Endothelial cell (in vitro differentiated cells): ENCODE results near the gene RAMP3. TPM values are rescaled to one million over a fixed set of nuclear protein-coding genes. Genes with fewer than 3 reads are reported as not detected.

ENCODE experiments used
- DNase-seq: peaks from one replicate; pipeline ENCODE4 v3.0.0; 2021; ENCODE audit warnings: low spot score
- H3K27ac Mint-ChIP-seq: one replicate; pipeline ENCODE4 v1.8.0; 2021; ENCODE audit warnings: mixed read lengths, inconsistent platforms; ENCODE audit not compliant: unreplicated experiment
- H3K27me3 Mint-ChIP-seq: one replicate; pipeline ENCODE4 v1.8.0; 2021; ENCODE audit warnings: mild to moderate bottlenecking, moderate library complexity, mixed read lengths, inconsistent platforms; ENCODE audit not compliant: unreplicated experiment
- H3K36me3 Mint-ChIP-seq: one replicate; pipeline ENCODE4 v1.8.0; 2021; ENCODE audit warnings: mild to moderate bottlenecking, low read depth, mixed read lengths, inconsistent platforms; ENCODE audit not compliant: unreplicated experiment
- H3K4me1 Mint-ChIP-seq: one replicate; pipeline ENCODE4 v1.8.0; 2021; ENCODE audit warnings: mild to moderate bottlenecking, mixed read lengths, inconsistent platforms; ENCODE audit not compliant: unreplicated experiment
- H3K4me3 Mint-ChIP-seq: one replicate; pipeline ENCODE4 v1.8.0; 2021; ENCODE audit warnings: mild to moderate bottlenecking, mixed read lengths, inconsistent platforms; ENCODE audit not compliant: unreplicated experiment
- H3K9me3 Mint-ChIP-seq: one replicate; pipeline ENCODE4 v1.8.0; 2021; ENCODE audit warnings: mixed read lengths, inconsistent platforms; ENCODE audit not compliant: unreplicated experiment
- total RNA-seq: library from RNA; stranded (reverse); fragmentation: NEBNext Ultra II Directional; extraction: Animal tissue kit (Norgen Biotek cat#: 25700); gene quantifications from one replicate; pipeline ENCODE4 v1.2.1, GENCODE V29; 2021; ENCODE audit not compliant: unreplicated experiment
- TF ChIP-seq, protein P1 (sequence below): fragments of 200-600 bp; sonication (generic); IDR thresholded peaks from one replicate; pipeline ENCODE4 v1.5.0; 2021; ENCODE audit warnings: antibody characterized with exemption; ENCODE audit not compliant: unreplicated experiment

Gene RAMP3
- total RNA-seq, 1 donor from 2014 or later = 0.62 TPM

DNA sequence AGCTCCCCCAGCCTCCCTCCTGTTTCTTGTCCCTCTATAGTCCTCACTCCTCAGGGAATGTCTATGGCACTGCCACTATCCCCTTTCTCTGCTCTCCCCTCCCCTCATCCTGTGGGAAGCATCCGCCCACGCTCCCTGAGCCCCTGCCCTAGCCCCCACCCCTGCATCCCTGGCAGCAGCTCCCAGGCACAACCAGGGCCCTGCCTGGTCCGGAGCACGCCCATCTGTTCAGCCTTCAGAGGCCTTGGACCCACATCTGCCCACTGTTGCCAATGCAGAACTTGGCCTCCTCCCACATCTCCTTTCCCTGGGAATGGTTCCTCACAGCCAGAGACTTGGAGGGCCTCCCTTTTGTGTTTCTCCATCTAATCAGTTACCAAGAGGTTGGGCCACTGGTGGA lies 25.7 kb upstream of the RAMP3 start:
- Mint-ChIP-seq H3K4me3 (no peak overlapping the region), H3K4me1 (no peaks in the 10 kb centered on the region), H3K27ac (no peak overlapping the region), H3K36me3 (no peaks in the 10 kb centered on the region), H3K27me3 (peaks cover 8% of the 10 kb centered on the region), H3K9me3 (no peaks in the 10 kb centered on the region)
- DNase-seq = no peak
- TF ChIP-seq, protein P1, sequence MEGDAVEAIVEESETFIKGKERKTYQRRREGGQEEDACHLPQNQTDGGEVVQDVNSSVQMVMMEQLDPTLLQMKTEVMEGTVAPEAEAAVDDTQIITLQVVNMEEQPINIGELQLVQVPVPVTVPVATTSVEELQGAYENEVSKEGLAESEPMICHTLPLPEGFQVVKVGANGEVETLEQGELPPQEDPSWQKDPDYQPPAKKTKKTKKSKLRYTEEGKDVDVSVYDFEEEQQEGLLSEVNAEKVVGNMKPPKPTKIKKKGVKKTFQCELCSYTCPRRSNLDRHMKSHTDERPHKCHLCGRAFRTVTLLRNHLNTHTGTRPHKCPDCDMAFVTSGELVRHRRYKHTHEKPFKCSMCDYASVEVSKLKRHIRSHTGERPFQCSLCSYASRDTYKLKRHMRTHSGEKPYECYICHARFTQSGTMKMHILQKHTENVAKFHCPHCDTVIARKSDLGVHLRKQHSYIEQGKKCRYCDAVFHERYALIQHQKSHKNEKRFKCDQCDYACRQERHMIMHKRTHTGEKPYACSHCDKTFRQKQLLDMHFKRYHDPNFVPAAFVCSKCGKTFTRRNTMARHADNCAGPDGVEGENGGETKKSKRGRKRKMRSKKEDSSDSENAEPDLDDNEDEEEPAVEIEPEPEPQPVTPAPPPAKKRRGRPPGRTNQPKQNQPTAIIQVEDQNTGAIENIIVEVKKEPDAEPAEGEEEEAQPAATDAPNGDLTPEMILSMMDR = no peak

DNA sequence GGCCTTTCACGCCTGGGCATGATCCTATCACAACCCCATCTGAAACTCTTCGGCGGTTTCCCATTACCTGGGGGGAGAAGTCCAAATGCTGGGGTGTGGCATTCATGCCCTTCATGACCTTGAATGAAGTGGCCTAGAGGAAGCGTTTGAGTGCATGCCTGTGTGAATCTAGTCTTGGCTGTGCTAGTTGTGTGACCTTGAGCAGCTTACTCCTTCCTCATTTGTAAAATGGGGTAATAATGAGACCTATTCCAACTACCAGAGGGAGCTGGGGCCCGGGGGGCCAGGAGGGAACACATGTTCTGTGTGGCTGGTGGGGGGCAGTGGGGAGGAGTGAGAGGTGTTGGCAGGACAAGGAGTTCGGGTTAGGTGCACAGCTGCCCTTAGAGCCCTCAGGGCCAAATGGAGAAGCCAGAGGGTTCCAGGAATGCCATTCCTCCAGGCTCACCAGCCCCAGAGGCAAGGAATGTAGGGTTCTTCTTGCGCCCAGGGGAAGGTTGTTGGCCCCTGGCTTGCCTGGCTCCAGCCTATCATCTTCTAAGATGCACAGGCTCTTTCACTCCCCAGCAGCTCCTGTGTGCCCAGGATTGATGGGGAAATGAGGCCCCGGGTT lies 24.8 kb upstream of the RAMP3 start:
- no peaks in the 10 kb centered on the region for H3K4me1 Mint-ChIP-seq
- DNase-seq = no peak
- H3K36me3 Mint-ChIP-seq = no peaks in the 10 kb centered on the region
- H3K4me3 Mint-ChIP-seq = no peak overlapping the region
- peaks cover 8% of the 10 kb centered on the region for H3K27me3 Mint-ChIP-seq
- TF ChIP-seq, protein P1 = no peak
- no peak overlapping the region for H3K27ac Mint-ChIP-seq
- H3K9me3 Mint-ChIP-seq = no peaks in the 10 kb centered on the region

DNA sequence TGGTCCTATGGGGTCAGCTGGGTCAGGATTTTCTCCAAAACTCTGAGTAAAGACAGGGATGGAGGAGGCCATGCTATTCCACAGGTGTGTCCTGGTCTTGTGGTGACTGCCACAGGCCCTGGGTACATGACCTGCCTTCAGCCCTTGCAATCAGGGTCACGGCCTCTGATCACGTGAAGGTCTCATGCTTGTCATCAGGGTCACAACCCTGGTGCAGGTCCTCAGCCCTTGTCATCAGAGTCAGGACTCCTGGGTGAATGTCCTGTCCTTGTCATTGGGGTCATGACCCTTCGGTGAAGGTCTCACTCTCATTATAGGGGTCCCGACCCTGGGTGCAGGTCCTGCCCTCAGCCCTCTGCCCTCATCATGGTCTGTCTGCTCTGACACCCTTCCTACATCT lies 24.2 kb upstream of the RAMP3 start:
- H3K36me3 Mint-ChIP-seq = no peaks in the 10 kb centered on the region
- H3K27ac Mint-ChIP-seq = no peak overlapping the region
- no peak for DNase-seq
- TF ChIP-seq, protein P1 = no peak
- no peaks in the 10 kb centered on the region for H3K9me3 Mint-ChIP-seq
- H3K4me1 Mint-ChIP-seq = no peaks in the 10 kb centered on the region
- peaks cover 8% of the 10 kb centered on the region for H3K27me3 Mint-ChIP-seq
- H3K4me3 Mint-ChIP-seq = no peak overlapping the region

DNA sequence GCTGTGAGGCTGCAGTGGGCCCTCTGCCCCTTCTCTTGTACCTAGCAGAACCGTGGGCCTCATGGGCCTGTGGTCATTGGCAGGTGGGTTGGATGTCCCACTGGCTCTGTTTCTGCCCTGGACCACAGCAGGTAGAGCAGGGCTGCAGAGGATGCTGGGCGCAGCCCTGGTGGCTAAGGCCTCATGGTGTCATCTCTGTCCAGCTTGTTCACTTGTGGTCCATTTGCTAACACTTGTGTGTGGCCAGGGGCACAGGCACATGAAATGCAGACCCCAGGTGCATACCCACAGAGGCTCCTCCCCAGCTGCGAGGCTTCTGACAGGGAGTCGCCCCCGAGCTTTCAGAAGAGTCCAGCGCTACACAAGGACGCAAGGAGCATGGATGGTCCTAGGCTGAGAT lies 23.7 kb upstream of the RAMP3 start:
- Mint-ChIP-seq H3K36me3 (no peaks in the 10 kb centered on the region), H3K9me3 (no peaks in the 10 kb centered on the region), H3K4me1 (no peaks in the 10 kb centered on the region), H3K27ac (no peak overlapping the region), H3K27me3 (peaks cover 7% of the 10 kb centered on the region), H3K4me3 (no peak overlapping the region)
- DNase-seq = no peak
- TF ChIP-seq, protein P1 = no peak

DNA sequence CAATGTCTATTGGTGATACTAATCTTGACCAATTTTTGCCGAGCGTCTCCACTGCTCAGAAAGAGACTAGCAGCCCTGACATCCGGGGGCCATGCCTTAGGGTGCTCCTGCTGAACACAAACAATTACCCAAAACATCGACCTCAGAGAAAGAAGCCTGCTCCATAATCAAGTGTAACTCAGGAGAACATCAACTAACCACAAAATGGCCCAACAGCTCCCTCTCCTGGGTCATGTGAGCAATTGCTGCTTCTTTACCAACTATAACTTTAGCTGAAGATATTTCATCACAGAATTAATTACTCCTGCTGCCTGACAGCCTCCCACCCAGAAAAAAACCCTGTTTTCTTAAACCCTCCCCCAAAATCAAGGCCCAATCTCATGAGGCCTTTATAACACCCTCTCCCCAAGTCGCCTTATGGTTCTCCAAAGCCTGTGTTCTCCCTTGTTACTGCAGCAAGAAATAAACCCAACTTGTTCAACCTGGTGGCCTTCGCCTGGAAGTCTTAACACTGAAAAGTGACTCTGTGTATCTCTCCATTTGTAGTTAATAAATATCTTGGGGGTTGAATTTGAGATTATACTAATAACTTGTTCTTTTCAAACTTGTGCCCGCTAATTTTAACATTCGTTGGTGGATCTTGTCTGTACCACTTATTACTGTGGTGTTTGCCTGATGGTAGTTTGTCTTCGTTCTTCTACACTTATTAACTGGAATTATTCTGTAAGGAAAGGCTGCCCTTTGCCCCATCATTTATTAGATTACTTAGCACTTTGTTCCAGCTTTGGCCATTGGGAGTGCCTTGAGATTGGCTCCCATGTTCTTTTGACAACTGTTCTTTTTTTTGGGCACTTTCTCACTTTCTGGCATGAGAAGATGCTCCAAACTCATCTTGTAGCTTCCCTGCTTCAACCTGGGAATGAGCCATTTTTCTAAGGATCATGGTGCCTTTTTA lies 21.2 kb upstream of the RAMP3 start:
- H3K4me3 Mint-ChIP-seq = no peak overlapping the region
- H3K27ac Mint-ChIP-seq = no peak overlapping the region
- DNase-seq = peak; percentile 67
- H3K27me3 Mint-ChIP-seq = peaks cover 9% of the 10 kb centered on the region
- TF ChIP-seq, protein P1 = peak; percentile 88
- no peaks in the 10 kb centered on the region for H3K36me3 Mint-ChIP-seq
- H3K9me3 Mint-ChIP-seq = no peaks in the 10 kb centered on the region
- peaks cover 9% of the 10 kb centered on the region for H3K4me1 Mint-ChIP-seq
